HepG2 (cell line): ENCODE measurements around the gene ARHGAP5. TPM values are rescaled to one million over a fixed set of nuclear protein-coding genes. Genes with fewer than 3 reads are reported as not detected.
A peak's percentile ranks its signal among the peaks of the same experiment; 100 is the strongest.

Experiments
- KLF15 ChIP-seq: sonication (generic); formaldehyde crosslinking; IDR thresholded peaks from 2 replicates; pipeline ENCODE4 v1.8.1; 2023; ENCODE audit warnings: borderline replicate concordance, mild to moderate bottlenecking, inconsistent platforms, missing genetic modification reagents, mixed read lengths
- MAFK ChIP-seq, 2 experiments: IDR thresholded peaks in 1 of 2; conservative IDR thresholded peaks in 1 of 2; 2 replicates each; pipeline ENCODE4 v1.6.1; 2011; ENCODE audit warnings: improper control_type of control experiment in 2 of 2, low read length in 2 of 2
- NPAS2 ChIP-seq: sonication (generic); formaldehyde crosslinking; IDR thresholded peaks from 2 replicates; pipeline ENCODE4 v1.8.0; 2022; ENCODE audit warnings: mild to moderate bottlenecking, missing genetic modification reagents, borderline replicate concordance
- RAD51 ChIP-seq: fragments of 450-650 bp; IDR thresholded peaks from 2 replicates; pipeline ENCODE4 v1.6.1; 2016; ENCODE audit warnings: borderline replicate concordance
- RCOR2 ChIP-seq: IDR thresholded peaks from 2 replicates; pipeline ENCODE4 v1.6.1; 2016; ENCODE audit warnings: missing biosample characterization, missing genetic modification reagents
- SRF ChIP-seq: IDR thresholded peaks from 2 replicates; pipeline ENCODE4 v1.6.1; 2011; ENCODE audit warnings: mild to moderate bottlenecking, low read depth, low read length, moderate library complexity
- TSC22D2 ChIP-seq: sonication (generic); formaldehyde crosslinking; IDR thresholded peaks from 2 replicates; pipeline ENCODE4 v1.5.1; 2020; ENCODE audit warnings: missing genetic modification reagents, mild to moderate bottlenecking, borderline replicate concordance
- ZC3H13 ChIP-seq: sonication (generic); formaldehyde crosslinking; IDR thresholded peaks from 2 replicates; pipeline ENCODE4 v1.8.1; 2023; ENCODE audit warnings: mild to moderate bottlenecking, missing genetic modification reagents, moderate library complexity
- ZNF256 ChIP-seq: sonication (generic); formaldehyde crosslinking; conservative IDR thresholded peaks from 2 replicates; pipeline ENCODE4 v1.4.0; 2020; ENCODE audit warnings: missing genetic modification reagents
- ZNF335 ChIP-seq: sonication (generic); formaldehyde crosslinking; IDR thresholded peaks from 2 replicates; pipeline ENCODE4 v1.4.0; 2020; ENCODE audit warnings: missing genetic modification reagents
- ZNF563 ChIP-seq: sonication (generic); formaldehyde crosslinking; IDR thresholded peaks from 2 replicates; pipeline ENCODE4 v1.8.0; 2022; ENCODE audit warnings: mild to moderate bottlenecking, moderate library complexity, missing genetic modification reagents
- ZNF772 ChIP-seq: sonication (generic); formaldehyde crosslinking; IDR thresholded peaks from 2 replicates; pipeline ENCODE4 v1.5.0; 2020; ENCODE audit warnings: mild to moderate bottlenecking, missing genetic modification reagents
- ZSCAN30 ChIP-seq: sonication (generic); formaldehyde crosslinking; IDR thresholded peaks from 2 replicates; pipeline ENCODE4 v1.5.0; 2020; ENCODE audit warnings: mild to moderate bottlenecking, missing genetic modification reagents
- polyA plus RNA-seq, 8 experiments: library from polyadenylated mRNA; depleted of rRNA in 3 of 8; stranded (reverse) in 7 of 8; unstranded in 1 of 8; fragments of >200 nt; fragmentation: Illumina TruSeq in 4 of 8; extraction: Trizol in 4 of 8; gene quantifications; 2 replicates each; pipeline versions ENCODE4 v1.2.1 to v1.2.3, GENCODE V29; 2011 to 2016; ENCODE audit warnings: low read depth in 4 of 8, missing spikeins in 1 of 8, mixed read lengths in 1 of 8; ENCODE audit not compliant: insufficient read depth in 1 of 8
- total RNA-seq, 5 experiments: library from RNA; depleted of rRNA; stranded (reverse); fragments of >200 nt; fragmentation: Illumina TruSeq; extraction: Trizol; gene quantifications; 2 replicates each; pipeline ENCODE4 v1.2.3, GENCODE V29; 2016; ENCODE audit warnings: low read depth in 1 of 5
- TF ChIP-seq, protein P1 (sequence below): IDR thresholded peaks from 2 replicates; pipeline ENCODE4 v1.6.1; 2016; ENCODE audit warnings: low read depth, missing genetic modification reagents, missing compliant biosample characterization
- TF ChIP-seq, protein P2 (sequence below): sonication (generic); formaldehyde crosslinking; IDR thresholded peaks from 2 replicates; pipeline ENCODE4 v1.8.0; 2022; ENCODE audit warnings: mild to moderate bottlenecking, missing genetic modification reagents
- TF ChIP-seq, protein P3 (sequence below): sonication (generic); formaldehyde crosslinking; IDR thresholded peaks from 2 replicates; pipeline ENCODE4 v1.4.0; 2020; ENCODE audit warnings: missing genetic modification reagents
- TF ChIP-seq, protein P4 (sequence below): sonication (generic); formaldehyde crosslinking; IDR thresholded peaks from 2 replicates; pipeline ENCODE4 v1.4.0; 2020; ENCODE audit warnings: mild to moderate bottlenecking, missing genetic modification reagents, borderline replicate concordance

ARHGAP5 gene
- total and polyA plus RNA-seq, 2 of the 13 experiments (the other 11 are each of a cell fraction or from before 2014, with no cell fraction given): 33.7 to 144 TPM

DNA sequence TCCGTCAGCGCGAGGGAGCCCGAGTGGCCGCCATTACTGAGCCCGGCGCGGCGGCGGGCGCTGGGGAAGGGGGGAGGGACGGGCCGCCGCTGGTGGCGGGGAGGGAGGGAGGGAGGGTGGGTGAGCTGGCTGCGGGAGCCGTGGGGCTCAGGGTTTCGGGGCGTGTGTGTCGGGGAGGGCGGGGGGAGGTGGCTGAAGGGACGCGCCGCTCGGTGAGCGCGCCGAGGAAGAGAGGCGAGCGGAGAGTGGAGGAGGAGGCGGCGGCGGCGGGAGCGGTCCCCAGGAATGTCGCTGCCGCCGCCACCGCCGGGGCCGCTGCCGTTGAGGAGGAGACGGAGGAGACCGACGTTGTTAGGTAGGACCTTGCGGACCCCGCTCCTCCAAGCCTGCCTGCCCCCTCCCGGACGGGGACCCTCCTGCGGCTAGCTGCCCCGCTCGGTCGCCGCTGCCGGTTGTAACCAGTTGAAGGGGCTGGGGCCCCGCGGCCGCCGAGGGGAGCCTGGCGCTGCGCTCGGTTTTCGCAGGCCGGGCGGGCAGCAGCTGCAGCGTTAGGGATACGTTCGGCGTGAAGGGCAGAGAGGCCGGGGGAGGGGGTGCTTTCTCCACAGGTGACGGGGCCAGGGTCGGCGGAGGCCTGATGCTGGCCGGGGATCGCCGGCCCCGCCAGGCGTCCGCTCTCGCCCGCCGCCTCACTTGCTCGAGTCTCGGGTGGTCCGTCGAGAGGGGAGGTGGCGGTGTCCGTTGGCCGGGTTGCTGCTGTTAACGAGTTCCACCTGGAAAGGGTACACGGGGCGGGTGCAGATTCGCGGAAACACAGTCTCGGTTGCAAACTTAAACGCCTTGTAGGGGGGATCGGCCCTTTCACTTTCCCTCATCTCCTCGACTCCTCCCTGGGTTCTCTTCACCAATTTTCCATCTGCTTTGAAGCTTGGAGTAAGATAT lies at the start of gene ARHGAP5 (continued):
- TF ChIP-seq MAFK (conservative IDR thresholded peaks at IDR 0.05 in 1 of 2, IDR thresholded peaks at IDR 0.05 in 1 of 2; ENCODE audit: low read length in 2 of 2) (no peak), ZC3H13 (CRISPR knock-in tag) (no peak), ZSCAN30 (CRISPR knock-in tag) (no peak), NPAS2 (CRISPR knock-in tag) (no peak), SRF (no peak), ZNF256 (CRISPR knock-in tag) (0 out of 2 replicates have a peak, but pooled peaks have one; percentile 83), TSC22D2 (CRISPR knock-in tag) (no peak; the same call in 1 of the 2 replicates), RCOR2 (CRISPR knock-in tag) (no peak), KLF15 (CRISPR knock-in tag) (0 out of 2 replicates have a peak, but pooled peaks have one; percentile 23), RAD51 (no peak), ZNF335 (CRISPR knock-in tag) (no peak), ZNF772 (CRISPR knock-in tag) (peak; percentile 41; the same call in 1 of the 2 replicates), ZNF563 (CRISPR knock-in tag) (peak; percentile 93)
- TF ChIP-seq, protein P1, sequence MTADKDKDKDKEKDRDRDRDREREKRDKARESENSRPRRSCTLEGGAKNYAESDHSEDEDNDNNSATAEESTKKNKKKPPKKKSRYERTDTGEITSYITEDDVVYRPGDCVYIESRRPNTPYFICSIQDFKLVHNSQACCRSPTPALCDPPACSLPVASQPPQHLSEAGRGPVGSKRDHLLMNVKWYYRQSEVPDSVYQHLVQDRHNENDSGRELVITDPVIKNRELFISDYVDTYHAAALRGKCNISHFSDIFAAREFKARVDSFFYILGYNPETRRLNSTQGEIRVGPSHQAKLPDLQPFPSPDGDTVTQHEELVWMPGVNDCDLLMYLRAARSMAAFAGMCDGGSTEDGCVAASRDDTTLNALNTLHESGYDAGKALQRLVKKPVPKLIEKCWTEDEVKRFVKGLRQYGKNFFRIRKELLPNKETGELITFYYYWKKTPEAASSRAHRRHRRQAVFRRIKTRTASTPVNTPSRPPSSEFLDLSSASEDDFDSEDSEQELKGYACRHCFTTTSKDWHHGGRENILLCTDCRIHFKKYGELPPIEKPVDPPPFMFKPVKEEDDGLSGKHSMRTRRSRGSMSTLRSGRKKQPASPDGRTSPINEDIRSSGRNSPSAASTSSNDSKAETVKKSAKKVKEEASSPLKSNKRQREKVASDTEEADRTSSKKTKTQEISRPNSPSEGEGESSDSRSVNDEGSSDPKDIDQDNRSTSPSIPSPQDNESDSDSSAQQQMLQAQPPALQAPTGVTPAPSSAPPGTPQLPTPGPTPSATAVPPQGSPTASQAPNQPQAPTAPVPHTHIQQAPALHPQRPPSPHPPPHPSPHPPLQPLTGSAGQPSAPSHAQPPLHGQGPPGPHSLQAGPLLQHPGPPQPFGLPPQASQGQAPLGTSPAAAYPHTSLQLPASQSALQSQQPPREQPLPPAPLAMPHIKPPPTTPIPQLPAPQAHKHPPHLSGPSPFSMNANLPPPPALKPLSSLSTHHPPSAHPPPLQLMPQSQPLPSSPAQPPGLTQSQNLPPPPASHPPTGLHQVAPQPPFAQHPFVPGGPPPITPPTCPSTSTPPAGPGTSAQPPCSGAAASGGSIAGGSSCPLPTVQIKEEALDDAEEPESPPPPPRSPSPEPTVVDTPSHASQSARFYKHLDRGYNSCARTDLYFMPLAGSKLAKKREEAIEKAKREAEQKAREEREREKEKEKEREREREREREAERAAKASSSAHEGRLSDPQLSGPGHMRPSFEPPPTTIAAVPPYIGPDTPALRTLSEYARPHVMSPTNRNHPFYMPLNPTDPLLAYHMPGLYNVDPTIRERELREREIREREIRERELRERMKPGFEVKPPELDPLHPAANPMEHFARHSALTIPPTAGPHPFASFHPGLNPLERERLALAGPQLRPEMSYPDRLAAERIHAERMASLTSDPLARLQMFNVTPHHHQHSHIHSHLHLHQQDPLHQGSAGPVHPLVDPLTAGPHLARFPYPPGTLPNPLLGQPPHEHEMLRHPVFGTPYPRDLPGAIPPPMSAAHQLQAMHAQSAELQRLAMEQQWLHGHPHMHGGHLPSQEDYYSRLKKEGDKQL (CRISPR knock-in tag): no peak; the same call in 1 of the 2 replicates
- TF ChIP-seq, protein P2, sequence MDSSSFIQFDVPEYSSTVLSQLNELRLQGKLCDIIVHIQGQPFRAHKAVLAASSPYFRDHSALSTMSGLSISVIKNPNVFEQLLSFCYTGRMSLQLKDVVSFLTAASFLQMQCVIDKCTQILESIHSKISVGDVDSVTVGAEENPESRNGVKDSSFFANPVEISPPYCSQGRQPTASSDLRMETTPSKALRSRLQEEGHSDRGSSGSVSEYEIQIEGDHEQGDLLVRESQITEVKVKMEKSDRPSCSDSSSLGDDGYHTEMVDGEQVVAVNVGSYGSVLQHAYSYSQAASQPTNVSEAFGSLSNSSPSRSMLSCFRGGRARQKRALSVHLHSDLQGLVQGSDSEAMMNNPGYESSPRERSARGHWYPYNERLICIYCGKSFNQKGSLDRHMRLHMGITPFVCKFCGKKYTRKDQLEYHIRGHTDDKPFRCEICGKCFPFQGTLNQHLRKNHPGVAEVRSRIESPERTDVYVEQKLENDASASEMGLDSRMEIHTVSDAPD (CRISPR knock-in tag): no peak; the same call in 1 of the 2 replicates
- TF ChIP-seq, protein P3, sequence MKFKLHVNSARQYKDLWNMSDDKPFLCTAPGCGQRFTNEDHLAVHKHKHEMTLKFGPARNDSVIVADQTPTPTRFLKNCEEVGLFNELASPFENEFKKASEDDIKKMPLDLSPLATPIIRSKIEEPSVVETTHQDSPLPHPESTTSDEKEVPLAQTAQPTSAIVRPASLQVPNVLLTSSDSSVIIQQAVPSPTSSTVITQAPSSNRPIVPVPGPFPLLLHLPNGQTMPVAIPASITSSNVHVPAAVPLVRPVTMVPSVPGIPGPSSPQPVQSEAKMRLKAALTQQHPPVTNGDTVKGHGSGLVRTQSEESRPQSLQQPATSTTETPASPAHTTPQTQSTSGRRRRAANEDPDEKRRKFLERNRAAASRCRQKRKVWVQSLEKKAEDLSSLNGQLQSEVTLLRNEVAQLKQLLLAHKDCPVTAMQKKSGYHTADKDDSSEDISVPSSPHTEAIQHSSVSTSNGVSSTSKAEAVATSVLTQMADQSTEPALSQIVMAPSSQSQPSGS (CRISPR knock-in tag): no peak; the same call in 1 of the 2 replicates
- TF ChIP-seq, protein P4, sequence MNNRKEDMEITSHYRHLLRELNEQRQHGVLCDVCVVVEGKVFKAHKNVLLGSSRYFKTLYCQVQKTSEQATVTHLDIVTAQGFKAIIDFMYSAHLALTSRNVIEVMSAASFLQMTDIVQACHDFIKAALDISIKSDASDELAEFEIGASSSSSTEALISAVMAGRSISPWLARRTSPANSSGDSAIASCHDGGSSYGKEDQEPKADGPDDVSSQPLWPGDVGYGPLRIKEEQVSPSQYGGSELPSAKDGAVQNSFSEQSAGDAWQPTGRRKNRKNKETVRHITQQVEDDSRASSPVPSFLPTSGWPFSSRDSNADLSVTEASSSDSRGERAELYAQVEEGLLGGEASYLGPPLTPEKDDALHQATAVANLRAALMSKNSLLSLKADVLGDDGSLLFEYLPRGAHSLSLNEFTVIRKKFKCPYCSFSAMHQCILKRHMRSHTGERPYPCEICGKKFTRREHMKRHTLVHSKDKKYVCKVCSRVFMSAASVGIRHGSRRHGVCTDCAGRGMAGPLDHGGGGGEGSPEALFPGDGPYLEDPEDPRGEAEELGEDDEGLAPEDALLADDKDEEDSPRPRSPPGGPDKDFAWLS (CRISPR knock-in tag): 0 out of 2 replicates have a peak, but pooled peaks have one; percentile 20
